Activated CD4-positive, alpha-beta memory T cell treated with anti-CD3 and anti-CD28 coated beads, Interleukin-2, amount 10 ng/mL, durations not matched to agents 7 days and 5 days (primary cell): ENCODE data around the gene HSP90B1. TPM values are rescaled to one million over a fixed set of nuclear protein-coding genes. Genes with fewer than 3 reads are reported as not detected.
A peak's percentile ranks its signal among the peaks of the same experiment; 100 is the strongest.

Source experiments
- CTCF ChIA-PET: fragments of 350-600 bp; sonication (Branson Sonifier 250); formaldehyde crosslinking; loops from one replicate; lab custom pipeline; 2021; ENCODE audit warnings: antibody characterized with exemption, inconsistent platforms; lab: Charles Lee
- POLR2A ChIA-PET: fragments of 350-600 bp; sonication (Branson Sonifier 250); formaldehyde crosslinking; loops from one replicate; lab custom pipeline; 2021; ENCODE audit warnings: antibody characterized with exemption; lab: Charles Lee
- DNase-seq: peaks from one replicate; pipeline ENCODE4 v3.0.0-alpha.2; 2020
- H3K27ac Mint-ChIP-seq: one replicate; pipeline ENCODE4 v1.8.0; 2021; ENCODE audit warnings: mild to moderate bottlenecking, mixed read lengths
- H3K27me3 Mint-ChIP-seq: one replicate; pipeline ENCODE4 v1.8.0; 2021; ENCODE audit warnings: mixed read lengths
- H3K36me3 Mint-ChIP-seq: one replicate; pipeline ENCODE4 v1.8.0; 2021; ENCODE audit warnings: low read depth, mixed read lengths
- H3K4me1 Mint-ChIP-seq: one replicate; pipeline ENCODE4 v1.8.0; 2021; ENCODE audit warnings: mixed read lengths
- H3K4me3 Mint-ChIP-seq: one replicate; pipeline ENCODE4 v1.8.0; 2021; ENCODE audit warnings: mild to moderate bottlenecking, mixed read lengths
- H3K9me3 Mint-ChIP-seq: one replicate; pipeline ENCODE4 v1.8.0; 2021; ENCODE audit warnings: mixed read lengths
- total RNA-seq, 2 experiments: library from RNA; stranded (reverse); gene quantifications; one replicate each; pipeline ENCODE4 v1.2.3, GENCODE V29; 2021

The HSP90B1 gene
- total RNA-seq, 2 experiments from 2014 or later: 375 to 378 TPM

- peaks cover 58% of the 10 kb centered on the region for H3K36me3 Mint-ChIP-seq
- H3K27ac Mint-ChIP-seq: peak overlapping the region; percentile 100
- no peaks in the 10 kb centered on the region for H3K27me3 Mint-ChIP-seq
- DNase-seq: peak; percentile 25
- peaks cover 64% of the 10 kb centered on the region for H3K4me1 Mint-ChIP-seq
- H3K4me3 Mint-ChIP-seq: peak overlapping the region; percentile 83
- no peaks in the 10 kb centered on the region for H3K9me3 Mint-ChIP-seq
- CTCF ChIA-PET: interaction anchor here (1.4 to 2.0 kb wide), 2 partner anchors 35 to 178 kb away, joined by 4 to 9 read pairs; partner anchors contain the start of gene TDG
- POLR2A ChIA-PET: interaction anchor here (0.5 to 4.4 kb wide), 9 partner anchors 9 to 356 kb away, joined by 4 to 128 read pairs (median 14); partner anchors contain the start of genes HCFC2 and TDG
These were observed 851 bp downstream of the HSP90B1 start for GRCh38 chr12:103930787-103931735.

GRCh38 chr12:103933237-103933636, 3.0 kb downstream of the HSP90B1 start:
- H3K9me3 Mint-ChIP-seq: no peaks in the 10 kb centered on the region
- no peak overlapping the region for H3K4me3 Mint-ChIP-seq
- peaks cover 57% of the 10 kb centered on the region for H3K4me1 Mint-ChIP-seq
- no peak overlapping the region for H3K27ac Mint-ChIP-seq
- ChIA-PET POLR2A (no interaction called here), CTCF (interaction anchor here (0.7 kb wide), 1 partner anchor 10 kb away, joined by 4 read pairs; no protein-coding TSS in a partner anchor)
- H3K27me3 Mint-ChIP-seq: no peaks in the 10 kb centered on the region
- no peak for DNase-seq
- peaks cover 73% of the 10 kb centered on the region for H3K36me3 Mint-ChIP-seq

GRCh38 chr12:103936679-103937078, 6.5 kb downstream of the HSP90B1 start:
- Mint-ChIP-seq H3K36me3 (peaks cover 88% of the 10 kb centered on the region), H3K4me3 (no peak overlapping the region), H3K27me3 (no peaks in the 10 kb centered on the region), H3K9me3 (no peaks in the 10 kb centered on the region), H3K4me1 (peaks cover 57% of the 10 kb centered on the region), H3K27ac (no peak overlapping the region)
- ChIA-PET POLR2A (interaction anchor here (0.8 to 2.4 kb wide), 5 partner anchors 17 to 30 kb away, joined by 3 to 9 read pairs (median 4); partner anchors contain the start of gene TDG), CTCF (interaction anchor here (1.4 kb wide), 1 partner anchor 10 kb away, joined by 4 read pairs; no protein-coding TSS in a partner anchor)
- no peak for DNase-seq

- H3K27ac Mint-ChIP-seq: no peak overlapping the region
- H3K9me3 Mint-ChIP-seq: no peaks in the 10 kb centered on the region
- DNase-seq: no peak
- H3K27me3 Mint-ChIP-seq: no peaks in the 10 kb centered on the region
- CTCF ChIA-PET: interaction anchor here (1.1 kb wide), 1 partner anchor 21 kb away, joined by 3 read pairs; the partner anchor contains the start of gene TDG
- POLR2A ChIA-PET: interaction anchor here (0.6 to 1.4 kb wide), 3 partner anchors 11 to 15 kb away, joined by 4 to 5 read pairs (median 4); partner anchors contain the start of gene HSP90B1
- H3K4me3 Mint-ChIP-seq: no peak overlapping the region
- H3K36me3 Mint-ChIP-seq: peaks cover 95% of the 10 kb centered on the region
- H3K4me1 Mint-ChIP-seq: peaks cover 41% of the 10 kb centered on the region
These were observed 14.8 kb downstream of the HSP90B1 start for GRCh38 chr12:103944964-103945363.

- DNase-seq: no peak
- Mint-ChIP-seq H3K4me1 (peaks cover 52% of the 10 kb centered on the region), H3K27ac (peak overlapping the region; percentile 49), H3K27me3 (no peaks in the 10 kb centered on the region), H3K9me3 (no peaks in the 10 kb centered on the region), H3K4me3 (no peak overlapping the region), H3K36me3 (peaks cover 87% of the 10 kb centered on the region)
- CTCF ChIA-PET: interaction anchor here (1.1 kb wide), 1 partner anchor 9 kb away, joined by 3 read pairs; no protein-coding TSS in a partner anchor
- POLR2A ChIA-PET: interaction anchor here (1.3 to 3.1 kb wide), 4 partner anchors 18 to 188 kb away, joined by 3 to 17 read pairs (median 11); partner anchors contain the start of genes HSP90B1 and TDG
These were observed 17.8 kb downstream of the HSP90B1 start for GRCh38 chr12:103947871-103948555.

GRCh38 chr12:103948746-103949406, 18.7 kb downstream of the HSP90B1 start:
- H3K4me3 Mint-ChIP-seq: no peak overlapping the region
- POLR2A ChIA-PET: interaction anchor here (1.3 to 3.1 kb wide), 4 partner anchors 17 to 188 kb away, joined by 3 to 17 read pairs (median 11); partner anchors contain the start of genes HSP90B1 and TDG
- DNase-seq: no peak
- no peaks in the 10 kb centered on the region for H3K9me3 Mint-ChIP-seq
- H3K36me3 Mint-ChIP-seq: peaks cover 85% of the 10 kb centered on the region
- no peak overlapping the region for H3K27ac Mint-ChIP-seq
- H3K27me3 Mint-ChIP-seq: no peaks in the 10 kb centered on the region
- H3K4me1 Mint-ChIP-seq: peaks cover 51% of the 10 kb centered on the region
- CTCF ChIA-PET: interaction anchor here (0.6 to 1.1 kb wide), 2 partner anchors 10 to 11 kb away, joined by 3 read pairs; no protein-coding TSS in a partner anchor

GRCh38 chr12:103952497-103952896, 22.3 kb downstream of the HSP90B1 start:
- ChIA-PET POLR2A (interaction anchor here (0.7 to 5.7 kb wide), 3 partner anchors 15 to 23 kb away, joined by 5 to 159 read pairs (median 57); partner anchors contain the start of genes HSP90B1 and TDG), CTCF (no interaction called here)
- Mint-ChIP-seq H3K27ac (peak overlapping the region; percentile 0), H3K4me1 (peaks cover 57% of the 10 kb centered on the region), H3K9me3 (no peaks in the 10 kb centered on the region), H3K36me3 (peaks cover 66% of the 10 kb centered on the region), H3K27me3 (no peaks in the 10 kb centered on the region), H3K4me3 (no peak overlapping the region)
- DNase-seq: no peak

- ChIA-PET POLR2A (interaction anchor here (1.0 to 5.7 kb wide), 12 partner anchors 11 to 1152 kb away, joined by 3 to 159 read pairs (median 6); partner anchors contain the start of genes HCFC2, HSP90B1, NFYB and TDG), CTCF (interaction anchor here (3.2 kb wide), 1 partner anchor 10 kb away, joined by 30 read pairs; the partner anchor contains the start of gene TDG)
- no peaks in the 10 kb centered on the region for H3K27me3 Mint-ChIP-seq
- peaks cover 39% of the 10 kb centered on the region for H3K36me3 Mint-ChIP-seq
- peak overlapping the region; percentile 95 for H3K27ac Mint-ChIP-seq
- peak overlapping the region; percentile 96 for H3K4me3 Mint-ChIP-seq
- DNase-seq: no peak
- H3K4me1 Mint-ChIP-seq: peaks cover 44% of the 10 kb centered on the region
- no peaks in the 10 kb centered on the region for H3K9me3 Mint-ChIP-seq
These were observed 25.8 kb downstream of the HSP90B1 start for GRCh38 chr12:103955811-103956508.

GRCh38 chr12:103956509-103957027, 26.4 kb downstream of the HSP90B1 start:
- ChIA-PET POLR2A (interaction anchor here (0.8 to 5.7 kb wide), 16 partner anchors 10 to 1151 kb away, joined by 3 to 159 read pairs (median 6); partner anchors contain the start of genes HCFC2, HSP90B1, NFYB and NT5DC3), CTCF (interaction anchor here (1.0 to 3.2 kb wide), 2 partner anchors 9 to 13 kb away, joined by 3 to 30 read pairs; partner anchors contain the start of gene TDG)
- Mint-ChIP-seq H3K9me3 (no peaks in the 10 kb centered on the region), H3K27me3 (no peaks in the 10 kb centered on the region), H3K4me1 (peaks cover 44% of the 10 kb centered on the region), H3K27ac (peak overlapping the region; percentile 95), H3K36me3 (peaks cover 38% of the 10 kb centered on the region), H3K4me3 (peak overlapping the region; percentile 96)
- no peak for DNase-seq

- ChIA-PET POLR2A (interaction anchor here (1.5 to 5.7 kb wide), 3 partner anchors 9 to 117 kb away, joined by 6 to 159 read pairs (median 57); partner anchors contain the start of genes HSP90B1, NT5DC3 and TDG), CTCF (interaction anchor here (3.2 kb wide), 1 partner anchor 8 kb away, joined by 30 read pairs; the partner anchor contains the start of gene TDG)
- Mint-ChIP-seq H3K27me3 (no peaks in the 10 kb centered on the region), H3K9me3 (no peaks in the 10 kb centered on the region), H3K4me3 (peak overlapping the region; percentile 96), H3K27ac (peak overlapping the region; percentile 95), H3K36me3 (peaks cover 24% of the 10 kb centered on the region), H3K4me1 (peaks cover 36% of the 10 kb centered on the region)
- no peak for DNase-seq
These were observed 27.7 kb downstream of the HSP90B1 start for GRCh38 chr12:103957865-103958388.
